Measurements from ENCODE around the gene LAMA4.

Gene LAMA4

DNA sequence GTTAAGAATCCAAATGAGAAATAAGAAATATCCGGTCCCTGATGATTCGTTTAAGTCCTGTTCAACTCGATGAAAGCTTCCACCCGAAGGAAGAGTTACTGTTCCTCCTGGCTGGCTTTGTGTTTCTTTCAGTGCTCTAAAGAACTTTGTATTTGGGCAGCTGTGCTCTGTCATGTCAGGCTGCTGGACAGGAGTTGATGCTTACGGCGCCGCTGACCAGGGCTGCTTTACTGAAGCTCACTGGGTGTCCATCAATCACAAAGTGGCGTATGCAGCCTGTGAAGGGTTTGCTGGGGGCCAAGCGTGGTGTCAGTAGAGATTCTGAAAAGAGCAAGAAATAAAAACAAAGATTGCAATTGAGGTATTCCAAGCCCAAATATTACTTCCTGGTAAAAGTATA, 145.1 kb downstream of the LAMA4 start:
- TF ChIP-seq, protein P1, sequence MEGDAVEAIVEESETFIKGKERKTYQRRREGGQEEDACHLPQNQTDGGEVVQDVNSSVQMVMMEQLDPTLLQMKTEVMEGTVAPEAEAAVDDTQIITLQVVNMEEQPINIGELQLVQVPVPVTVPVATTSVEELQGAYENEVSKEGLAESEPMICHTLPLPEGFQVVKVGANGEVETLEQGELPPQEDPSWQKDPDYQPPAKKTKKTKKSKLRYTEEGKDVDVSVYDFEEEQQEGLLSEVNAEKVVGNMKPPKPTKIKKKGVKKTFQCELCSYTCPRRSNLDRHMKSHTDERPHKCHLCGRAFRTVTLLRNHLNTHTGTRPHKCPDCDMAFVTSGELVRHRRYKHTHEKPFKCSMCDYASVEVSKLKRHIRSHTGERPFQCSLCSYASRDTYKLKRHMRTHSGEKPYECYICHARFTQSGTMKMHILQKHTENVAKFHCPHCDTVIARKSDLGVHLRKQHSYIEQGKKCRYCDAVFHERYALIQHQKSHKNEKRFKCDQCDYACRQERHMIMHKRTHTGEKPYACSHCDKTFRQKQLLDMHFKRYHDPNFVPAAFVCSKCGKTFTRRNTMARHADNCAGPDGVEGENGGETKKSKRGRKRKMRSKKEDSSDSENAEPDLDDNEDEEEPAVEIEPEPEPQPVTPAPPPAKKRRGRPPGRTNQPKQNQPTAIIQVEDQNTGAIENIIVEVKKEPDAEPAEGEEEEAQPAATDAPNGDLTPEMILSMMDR (IDR thresholded peaks at IDR 0.05) = no peak

DNA sequence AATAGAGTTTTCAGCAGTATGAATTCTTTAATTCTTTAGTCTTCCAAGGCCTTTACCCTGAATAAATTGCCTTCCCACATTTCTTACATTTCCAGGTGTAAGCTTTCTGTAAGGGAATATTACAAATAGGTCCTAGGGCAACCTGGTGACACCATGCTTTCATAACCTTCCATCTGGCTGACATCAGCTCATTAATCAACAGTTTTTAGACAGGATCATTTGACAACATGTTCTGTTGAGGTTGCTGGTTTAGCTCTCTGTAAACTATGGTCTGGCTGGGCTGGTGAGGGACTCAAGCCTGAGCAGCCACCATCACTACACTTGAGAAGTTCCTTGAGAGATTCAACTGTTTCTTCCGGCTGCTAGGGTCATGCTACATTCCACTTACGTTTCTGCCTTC, 147.8 kb downstream of the LAMA4 start:
- TF ChIP-seq, protein P1 (IDR thresholded peaks at IDR 0.05) = no peak

DNA sequence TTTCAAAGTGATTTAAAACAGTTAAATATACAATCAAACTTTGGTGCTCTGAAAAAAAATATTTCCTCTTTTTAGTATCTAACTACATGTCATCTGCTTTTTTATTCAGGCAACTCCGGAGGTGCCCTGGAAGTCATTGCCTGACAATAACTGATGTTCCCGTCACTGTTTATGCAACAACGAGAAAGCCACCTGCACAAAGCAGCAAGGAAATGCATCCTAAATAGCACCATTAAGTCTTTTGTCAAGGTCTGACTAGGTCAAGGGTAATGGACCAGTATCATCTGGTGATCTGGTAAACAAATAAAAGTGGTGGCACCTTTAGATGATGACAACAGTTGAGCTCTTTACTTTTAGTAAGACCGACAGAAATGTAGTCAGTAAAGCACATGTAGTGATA, 153.8 kb downstream of the LAMA4 start:
- TF ChIP-seq, protein P1 (IDR thresholded peaks at IDR 0.05) = no peak

DNA sequence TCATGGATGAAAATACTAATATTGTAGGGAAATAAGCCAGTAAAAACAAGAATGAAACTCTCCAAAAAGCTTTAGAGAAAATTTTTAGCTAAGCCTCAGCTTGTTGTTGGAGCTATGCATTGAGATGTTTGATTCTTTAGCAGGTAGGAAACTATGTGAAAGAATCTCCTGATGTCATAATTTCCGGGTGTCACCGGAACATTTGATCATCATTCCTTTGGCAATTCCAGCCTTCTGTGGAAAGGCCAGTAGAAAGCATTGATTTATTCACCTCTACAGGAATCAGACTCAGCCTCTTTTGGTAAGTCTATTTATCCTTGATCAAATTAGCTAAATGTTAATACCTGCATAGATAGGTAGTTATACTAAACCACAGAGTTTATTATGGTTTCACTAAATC, 157.5 kb downstream of the LAMA4 start:
- TF ChIP-seq, protein P1 (IDR thresholded peaks at IDR 0.05) = no peak

DNA sequence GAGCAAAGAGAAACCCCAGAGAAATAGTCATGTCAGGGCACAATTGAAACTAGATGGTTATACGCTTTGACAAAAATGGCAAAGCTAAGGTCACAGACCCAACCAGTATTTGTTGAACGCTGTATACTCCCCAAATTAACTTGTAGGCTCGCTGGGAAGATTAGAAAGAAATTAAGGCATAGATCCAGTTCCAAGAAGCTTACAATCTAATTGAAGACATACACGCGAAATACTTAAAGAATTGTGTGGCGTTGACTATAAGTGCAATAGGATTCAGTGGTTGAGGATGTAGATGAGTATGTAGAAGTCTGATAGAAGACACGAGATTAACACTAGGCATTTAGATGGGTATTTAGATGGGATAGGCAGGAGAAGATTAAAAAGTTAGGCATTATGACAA, 166.5 kb downstream of the LAMA4 start:
- TF ChIP-seq, protein P1 (IDR thresholded peaks at IDR 0.05) = no peak

DNA sequence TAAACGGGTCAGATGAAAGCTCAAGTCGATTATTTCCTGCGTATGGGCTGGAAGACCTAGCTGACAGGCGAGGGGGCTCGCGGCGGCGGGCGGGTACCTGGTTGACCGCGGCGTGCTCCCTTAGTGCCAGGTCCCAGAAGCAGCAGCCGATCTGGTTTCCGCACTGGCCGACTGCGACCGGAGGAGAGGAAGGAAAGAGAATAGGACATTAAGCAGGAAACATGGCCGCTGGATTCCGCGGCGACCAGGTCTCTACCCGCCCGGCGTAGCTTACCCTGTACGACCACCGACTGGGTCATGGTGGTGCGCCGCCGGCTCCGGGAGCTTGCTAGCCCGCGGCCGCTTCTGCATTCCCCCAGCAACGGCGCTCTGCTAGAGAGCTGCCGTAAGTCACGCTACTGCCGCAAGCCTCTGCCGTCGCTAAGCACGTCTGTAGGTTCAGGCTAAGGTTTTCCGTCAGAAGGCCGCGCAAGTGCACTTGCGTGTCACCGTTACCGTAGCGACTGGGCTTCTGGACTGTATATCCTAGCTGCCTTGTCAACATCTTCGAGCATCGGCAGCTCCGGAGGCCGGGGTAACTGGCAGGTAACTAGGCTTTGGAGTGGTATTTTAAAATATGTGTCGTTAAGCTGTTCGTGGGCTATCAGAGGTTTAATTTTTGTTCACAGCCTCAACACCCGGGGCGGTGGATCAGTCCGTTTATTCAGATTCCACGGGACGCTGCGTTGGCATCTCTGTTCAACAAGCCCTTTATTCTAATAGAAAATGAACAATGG, 167.0 kb downstream of the LAMA4 start, which contains the start of the genes FAM229B and TUBE1:
Gene FAM229B, plus strand, starts transcription at position 456 of the 776 bp plus-strand sequence. CDS start 11,693 bp downstream, outside the sequence.
Gene TUBE1, minus strand, starts transcription at position 347 of the 776 bp plus-strand sequence. Its CDS starts 48 bp downstream, at position 299.
- TF ChIP-seq, protein P1 (IDR thresholded peaks at IDR 0.05) = no peak

DNA sequence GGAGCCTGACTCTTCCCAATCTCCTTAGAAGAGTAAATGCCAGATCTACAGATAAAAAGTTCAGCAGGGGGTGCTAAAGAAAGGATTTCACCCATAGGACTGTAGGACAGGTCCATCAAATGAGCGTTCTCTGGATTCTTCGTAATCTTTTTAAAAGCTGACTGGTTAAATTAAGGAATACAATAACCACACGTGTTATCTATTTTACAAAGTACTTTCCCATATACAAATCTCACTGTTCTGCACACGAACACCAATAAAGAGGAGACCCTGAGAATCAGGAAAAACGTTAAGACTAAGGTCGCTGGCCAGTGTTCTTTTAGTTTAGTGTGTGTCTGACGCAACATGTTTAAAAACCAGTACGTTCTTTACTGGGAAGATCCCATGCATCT, 167.6 kb downstream of the LAMA4 start:
- TF ChIP-seq, protein P1 (IDR thresholded peaks at IDR 0.05) = peak; percentile 21; the same call in 1 of the 2 replicates

All from LNCAP (cell line).